ENCODE data around the gene CREG2.

- TF ChIP-seq CTCF (IDR thresholded peaks at IDR 0.05): no peak
- no peak for TF ChIP-seq POLR2A (IDR thresholded peaks at IDR 0.05)
- TF ChIP-seq EP300 (IDR thresholded peaks at IDR 0.05): no peak
- no peak for TF ChIP-seq POLR2AphosphoS5 (IDR thresholded peaks at IDR 0.05)
Measured at GRCh38 chr2:101368376-101368775, 18.9 kb downstream of the CREG2 start.

Measured in sigmoid colon (tissue), 4 donors.